PFSK-1 (cell line): ENCODE results near the gene PLA2G4D.

Experiments
- FOXP2 ChIP-seq: optimal IDR thresholded peaks from 2 replicates; pipeline ENCODE3; 2011; ENCODE audit warnings: borderline replicate concordance, control low read depth, inconsistent platforms; ENCODE audit not compliant: insufficient read depth; ENCODE audit errors: extremely low read length, extremely low read depth
- POLR2AphosphoS5 ChIP-seq: IDR thresholded peaks from 2 replicates; pipeline ENCODE4 v1.6.1; 2012; ENCODE audit warnings: low read depth, mild to moderate bottlenecking, control low read depth, low read length, moderate library complexity
- SIN3A ChIP-seq: IDR thresholded peaks from 2 replicates; pipeline ENCODE4 v1.6.1; 2012; ENCODE audit warnings: mild to moderate bottlenecking, low read length, moderate library complexity, borderline replicate concordance; ENCODE audit not compliant: insufficient read depth
- TAF1 ChIP-seq: IDR thresholded peaks from 2 replicates; pipeline ENCODE4 v1.6.1; 2012; ENCODE audit warnings: low read length, control low read depth, borderline replicate concordance; ENCODE audit not compliant: insufficient read depth
- TF ChIP-seq, protein P1 (sequence below), 2 experiments: IDR thresholded peaks; 2 replicates each; pipeline versions ENCODE4 v1.6.1 to v1.8.0; 2011 to 2012; ENCODE audit warnings: low read depth in 2 of 2, low read length in 2 of 2, control low read depth in 1 of 2, inconsistent platforms in 1 of 2, mild to moderate bottlenecking in 1 of 2, moderate library complexity in 1 of 2; ENCODE audit not compliant: insufficient read depth in 1 of 2

PLA2G4D gene

DNA sequence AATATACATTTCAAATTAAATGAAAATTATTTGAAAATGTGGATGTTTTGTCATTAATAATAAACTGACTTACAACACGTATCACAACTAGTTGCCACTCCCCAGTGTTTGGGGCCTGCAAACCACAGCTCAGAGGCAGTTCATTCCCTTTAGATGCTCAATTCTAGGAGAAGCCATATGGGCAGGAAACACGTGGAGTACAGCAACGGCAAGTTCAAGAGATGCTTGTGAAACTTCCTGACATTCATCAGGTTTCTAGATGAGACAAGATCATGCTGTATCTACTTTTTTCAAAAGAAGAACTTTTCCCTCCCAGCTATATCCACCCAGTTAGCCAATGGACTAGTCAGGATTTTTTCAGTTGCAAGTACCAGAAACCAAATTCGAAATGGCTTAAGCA lies 17.6 kb upstream of the PLA2G4D start:
- TF ChIP-seq, protein P1, sequence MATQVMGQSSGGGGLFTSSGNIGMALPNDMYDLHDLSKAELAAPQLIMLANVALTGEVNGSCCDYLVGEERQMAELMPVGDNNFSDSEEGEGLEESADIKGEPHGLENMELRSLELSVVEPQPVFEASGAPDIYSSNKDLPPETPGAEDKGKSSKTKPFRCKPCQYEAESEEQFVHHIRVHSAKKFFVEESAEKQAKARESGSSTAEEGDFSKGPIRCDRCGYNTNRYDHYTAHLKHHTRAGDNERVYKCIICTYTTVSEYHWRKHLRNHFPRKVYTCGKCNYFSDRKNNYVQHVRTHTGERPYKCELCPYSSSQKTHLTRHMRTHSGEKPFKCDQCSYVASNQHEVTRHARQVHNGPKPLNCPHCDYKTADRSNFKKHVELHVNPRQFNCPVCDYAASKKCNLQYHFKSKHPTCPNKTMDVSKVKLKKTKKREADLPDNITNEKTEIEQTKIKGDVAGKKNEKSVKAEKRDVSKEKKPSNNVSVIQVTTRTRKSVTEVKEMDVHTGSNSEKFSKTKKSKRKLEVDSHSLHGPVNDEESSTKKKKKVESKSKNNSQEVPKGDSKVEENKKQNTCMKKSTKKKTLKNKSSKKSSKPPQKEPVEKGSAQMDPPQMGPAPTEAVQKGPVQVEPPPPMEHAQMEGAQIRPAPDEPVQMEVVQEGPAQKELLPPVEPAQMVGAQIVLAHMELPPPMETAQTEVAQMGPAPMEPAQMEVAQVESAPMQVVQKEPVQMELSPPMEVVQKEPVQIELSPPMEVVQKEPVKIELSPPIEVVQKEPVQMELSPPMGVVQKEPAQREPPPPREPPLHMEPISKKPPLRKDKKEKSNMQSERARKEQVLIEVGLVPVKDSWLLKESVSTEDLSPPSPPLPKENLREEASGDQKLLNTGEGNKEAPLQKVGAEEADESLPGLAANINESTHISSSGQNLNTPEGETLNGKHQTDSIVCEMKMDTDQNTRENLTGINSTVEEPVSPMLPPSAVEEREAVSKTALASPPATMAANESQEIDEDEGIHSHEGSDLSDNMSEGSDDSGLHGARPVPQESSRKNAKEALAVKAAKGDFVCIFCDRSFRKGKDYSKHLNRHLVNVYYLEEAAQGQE (IDR thresholded peaks at IDR 0.05; ENCODE audit: insufficient read depth in 1 of 2, low read depth in 2 of 2, low read length in 2 of 2), result no peak
- no peak for TF ChIP-seq FOXP2
- no peak for TF ChIP-seq POLR2AphosphoS5
- TF ChIP-seq TAF1, result no peak
- no peak for TF ChIP-seq SIN3A

- no peak for TF ChIP-seq POLR2AphosphoS5
Measured at GRCh38 chr15:42110367-42110766, 16.0 kb upstream of the PLA2G4D start.

DNA sequence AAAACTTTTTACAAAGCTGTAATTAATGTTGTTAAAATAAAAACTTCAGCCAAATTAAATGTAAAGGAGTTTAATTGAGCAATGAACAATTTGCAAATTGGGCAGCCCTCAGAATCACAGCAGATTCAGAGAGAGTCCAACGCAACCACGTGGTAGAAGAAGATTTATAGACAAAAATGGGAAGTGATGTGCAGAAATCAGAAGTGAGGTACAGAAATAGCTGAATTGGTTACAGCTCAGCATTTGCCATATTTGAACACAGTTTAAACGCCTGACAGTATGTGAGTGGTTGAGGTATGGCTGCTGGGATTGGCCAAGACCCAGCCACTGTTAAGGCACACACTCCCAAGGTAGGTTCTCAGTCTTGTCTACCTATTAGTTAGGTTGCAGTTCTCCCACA lies 14.4 kb upstream of the PLA2G4D start:
- TF ChIP-seq TAF1, result no peak
- TF ChIP-seq POLR2AphosphoS5, result no peak
- no peak for TF ChIP-seq FOXP2
- TF ChIP-seq, protein P1 (IDR thresholded peaks at IDR 0.05; ENCODE audit: insufficient read depth in 1 of 2, low read depth in 2 of 2, low read length in 2 of 2), result no peak
- TF ChIP-seq SIN3A, result no peak

- TF ChIP-seq SIN3A, result no peak
- TF ChIP-seq FOXP2, result no peak
- no peak for TF ChIP-seq POLR2AphosphoS5
- TF ChIP-seq, protein P1 (IDR thresholded peaks at IDR 0.05; ENCODE audit: insufficient read depth in 1 of 2, low read depth in 2 of 2, low read length in 2 of 2), result no peak
- no peak for TF ChIP-seq TAF1
Measured at GRCh38 chr15:42108189-42108588, 13.8 kb upstream of the PLA2G4D start.

DNA sequence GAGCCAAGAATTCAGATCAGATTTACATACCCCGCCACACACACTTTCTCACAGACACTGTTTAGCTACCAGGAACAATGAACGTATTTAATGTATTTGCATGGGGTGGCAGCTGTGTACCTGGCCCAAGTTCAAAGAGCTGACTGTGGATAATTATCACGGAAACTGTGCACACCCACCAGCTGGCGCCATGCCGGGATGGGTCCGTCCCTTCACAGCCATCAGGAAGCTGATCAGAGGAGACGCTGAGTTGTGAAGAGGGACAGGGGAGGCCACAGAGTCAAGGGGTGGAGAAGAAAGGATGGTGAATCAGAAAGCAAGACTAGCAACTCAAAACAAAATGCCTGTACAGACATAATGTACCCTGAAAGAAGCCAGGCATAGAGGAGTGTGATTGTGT lies 13.1 kb upstream of the PLA2G4D start:
- no peak for TF ChIP-seq FOXP2
- no peak for TF ChIP-seq POLR2AphosphoS5
- TF ChIP-seq TAF1, result no peak
- no peak for TF ChIP-seq SIN3A
- TF ChIP-seq, protein P1 (IDR thresholded peaks at IDR 0.05; ENCODE audit: insufficient read depth in 1 of 2, low read depth in 2 of 2, low read length in 2 of 2), result no peak

- no peak for TF ChIP-seq FOXP2
- TF ChIP-seq TAF1, result no peak
- TF ChIP-seq SIN3A, result no peak
- TF ChIP-seq POLR2AphosphoS5, result no peak
- TF ChIP-seq, protein P1 (IDR thresholded peaks at IDR 0.05; ENCODE audit: insufficient read depth in 1 of 2, low read depth in 2 of 2, low read length in 2 of 2), result no peak
Measured at GRCh38 chr15:42106288-42106687, 11.9 kb upstream of the PLA2G4D start.
